GM20431 (cell line): Measurements from ENCODE around the gene ETV7.

Experiments used
- in situ Hi-C: fragments of 300-500 bp; cut with MseI, MboI; formaldehyde crosslinking; loops from one replicate; pipeline ENCODE4 v1.15.0; 2020; ENCODE audit warnings: low sequenced_read_pairs; ENCODE audit not compliant: unreplicated experiment

ETV7 gene

DNA sequence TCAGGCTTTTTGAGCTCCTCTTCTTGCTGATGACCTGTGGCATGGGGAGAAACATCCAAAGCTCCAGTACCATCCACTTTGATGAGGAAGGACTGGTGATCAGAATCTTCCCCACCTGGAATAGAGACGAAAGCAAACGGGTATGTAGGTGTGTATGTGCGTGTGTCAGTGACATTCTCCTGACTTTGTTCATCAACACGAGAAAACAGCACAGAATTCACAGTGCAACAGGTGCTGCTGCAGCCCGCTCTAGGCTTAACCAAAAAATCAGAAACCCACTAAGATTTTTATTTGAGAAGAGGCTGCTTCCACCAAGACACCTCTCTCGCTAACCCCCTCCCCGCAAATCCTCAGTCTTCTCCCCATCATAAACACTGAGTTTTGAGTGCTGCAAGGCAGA lies 58.9 kb downstream of the ETV7 start:
- in situ Hi-C loops = no loop called here

DNA sequence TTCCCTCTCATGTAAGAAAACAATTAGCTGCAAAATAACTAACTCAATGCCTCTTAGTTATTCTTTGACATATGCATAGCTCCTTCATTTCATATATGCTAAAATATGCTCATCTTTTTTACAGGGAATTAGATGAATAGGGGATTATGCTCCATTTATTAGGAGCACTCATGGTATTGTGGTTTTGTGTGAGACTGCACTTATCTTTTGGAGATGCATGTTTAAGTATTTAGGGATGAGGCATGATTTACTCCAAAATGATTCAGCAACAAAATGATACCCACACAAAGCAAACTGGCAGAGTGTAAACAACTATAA lies 59.6 kb downstream of the ETV7 start:
- in situ Hi-C loops = no loop called here

GRCh38 chr6:36327226-36327918 lies 60.1 kb downstream of the ETV7 start:
- in situ Hi-C loops = no loop called here

GRCh38 chr6:36326356-36326995 lies 61.0 kb downstream of the ETV7 start:
- in situ Hi-C loops = no loop called here

- in situ Hi-C loops = no loop called here
These were observed 62.8 kb downstream of the ETV7 start for GRCh38 chr6:36324715-36325114.

GRCh38 chr6:36324191-36324590 lies 63.3 kb downstream of the ETV7 start:
- in situ Hi-C loops = no loop called here

GRCh38 chr6:36323062-36323461 lies 64.4 kb downstream of the ETV7 start:
- in situ Hi-C loops = no loop called here

- in situ Hi-C loops = no loop called here
These were observed 64.9 kb downstream of the ETV7 start for GRCh38 chr6:36322591-36322990.

- in situ Hi-C loops = no loop called here
These were observed 67.0 kb downstream of the ETV7 start for GRCh38 chr6:36320475-36320874.

- in situ Hi-C loops = no loop called here
These were observed 67.6 kb downstream of the ETV7 start for GRCh38 chr6:36319821-36320220.

GRCh38 chr6:36319436-36319762 lies 68.1 kb downstream of the ETV7 start:
- in situ Hi-C loops = no loop called here

GRCh38 chr6:36318690-36319435 lies 68.6 kb downstream of the ETV7 start:
- in situ Hi-C loops = no loop called here

DNA sequence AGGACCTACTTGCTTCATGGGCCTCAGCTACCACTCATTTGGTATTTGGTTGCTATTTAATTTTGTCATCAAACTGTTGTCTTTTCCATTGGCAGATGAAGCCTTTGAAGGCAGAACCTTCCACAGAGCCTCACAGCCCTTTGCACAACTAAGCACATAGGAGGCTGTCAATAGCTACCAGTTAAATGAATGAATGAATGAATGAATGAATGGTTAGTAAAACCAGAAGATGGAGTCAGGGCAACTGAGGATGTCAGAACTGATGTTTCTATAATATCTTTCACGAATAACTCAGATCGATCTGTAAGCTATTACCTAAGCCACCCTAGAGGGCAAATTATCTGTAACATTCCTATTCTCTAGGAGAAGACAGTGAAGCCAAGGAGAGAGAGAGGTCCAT lies 69.8 kb downstream of the ETV7 start:
- in situ Hi-C loops = no loop called here
